ENCODE data around the gene CCDC78. TPM values are rescaled to one million over a fixed set of nuclear protein-coding genes. Genes with fewer than 3 reads are reported as not detected.

CCDC78 gene
- total RNA-seq, 1 experiment from 2014 or later = 22.9 TPM

- H3K27me3 ChIP-seq (ENCODE audit: insufficient read depth, low read length) = no peaks in the 10 kb centered on the region
- BruUV-seq (replicated peaks) = no TSS peak
- peak overlapping the region; percentile 58 for H3K9ac ChIP-seq (ENCODE audit: low read length)
- no peaks in the 10 kb centered on the region for H4K20me1 ChIP-seq (ENCODE audit: insufficient read depth)
- intact Hi-C loops (cut with micrococcal nuclease) = no loop called here
- H3K36me3 ChIP-seq (ENCODE audit: control insufficient read depth in 1 of 2, insufficient read depth in 2 of 2, low read length in 2 of 2) = no peaks in the 10 kb centered on the region
- H3K9me2 ChIP-seq (ENCODE audit: insufficient read depth) = no peaks in the 10 kb centered on the region
- RAD21 ChIA-PET (ENCODE audit: low non-redundant PET in 1 of 2, low total read pairs in 2 of 2, uncharacterized antibody in 2 of 2, unreplicated experiment in 2 of 2) = interaction anchor here in 1 of 2 experiments (0.5 kb wide), 1 partner anchor 12 kb away, joined by 4 read pairs; no protein-coding TSS in a partner anchor
- no peak overlapping the region for H2AFZ ChIP-seq (ENCODE audit: low read depth, low read length, poor library complexity, severe bottlenecking)
- H3K4me3 ChIP-seq (replicated peaks in 1 of 2; ENCODE audit: low read depth in 1 of 2, low read length in 2 of 2) = peak overlapping the region; percentile 39 to 89
- POLR2A ChIA-PET = interaction anchor here (0.6 to 3.5 kb wide), 3 partner anchors 10 to 35 kb away, joined by 3 to 20 read pairs (median 12); partner anchors contain the start of genes METRN and MSLN
- H3K27ac ChIP-seq (ENCODE audit: low read depth, low read length) = peak overlapping the region; percentile 96
- DNase-seq (ENCODE audit: low read depth, low spot score) = no peak
- H3K9me3 ChIP-seq (ENCODE audit: control insufficient read depth in 1 of 2, insufficient read depth in 1 of 2, low read depth in 1 of 2, low read length in 2 of 2) = no peaks in the 10 kb centered on the region
- no peak for ATAC-seq
- peaks cover 9 to 52% of the 10 kb centered on the region in 2 experiments for H3K4me1 ChIP-seq (ENCODE audit: control insufficient read depth in 1 of 2, insufficient read depth in 2 of 2, low read length in 2 of 2)
- H3K79me2 ChIP-seq (ENCODE audit: insufficient read depth, low read length) = peaks cover 26% of the 10 kb centered on the region; the same call in 1 of the 2 replicates
- CTCF ChIA-PET = interaction anchor here (0.7 to 2.6 kb wide), 2 partner anchors 10 to 13 kb away, joined by 3 to 11 read pairs; no protein-coding TSS in a partner anchor
- peak overlapping the region; percentile 99 for H3K4me2 ChIP-seq (ENCODE audit: low read length)
- TF ChIP-seq, protein P1, sequence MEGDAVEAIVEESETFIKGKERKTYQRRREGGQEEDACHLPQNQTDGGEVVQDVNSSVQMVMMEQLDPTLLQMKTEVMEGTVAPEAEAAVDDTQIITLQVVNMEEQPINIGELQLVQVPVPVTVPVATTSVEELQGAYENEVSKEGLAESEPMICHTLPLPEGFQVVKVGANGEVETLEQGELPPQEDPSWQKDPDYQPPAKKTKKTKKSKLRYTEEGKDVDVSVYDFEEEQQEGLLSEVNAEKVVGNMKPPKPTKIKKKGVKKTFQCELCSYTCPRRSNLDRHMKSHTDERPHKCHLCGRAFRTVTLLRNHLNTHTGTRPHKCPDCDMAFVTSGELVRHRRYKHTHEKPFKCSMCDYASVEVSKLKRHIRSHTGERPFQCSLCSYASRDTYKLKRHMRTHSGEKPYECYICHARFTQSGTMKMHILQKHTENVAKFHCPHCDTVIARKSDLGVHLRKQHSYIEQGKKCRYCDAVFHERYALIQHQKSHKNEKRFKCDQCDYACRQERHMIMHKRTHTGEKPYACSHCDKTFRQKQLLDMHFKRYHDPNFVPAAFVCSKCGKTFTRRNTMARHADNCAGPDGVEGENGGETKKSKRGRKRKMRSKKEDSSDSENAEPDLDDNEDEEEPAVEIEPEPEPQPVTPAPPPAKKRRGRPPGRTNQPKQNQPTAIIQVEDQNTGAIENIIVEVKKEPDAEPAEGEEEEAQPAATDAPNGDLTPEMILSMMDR (IDR thresholded peaks at IDR 0.05 in 2 of 3, conservative IDR thresholded peaks at IDR 0.05 in 1 of 3; ENCODE audit: borderline replicate concordance in 1 of 3, insufficient read depth in 1 of 3, low read depth in 2 of 3, low read length in 2 of 3) = no peak
- TF ChIP-seq POLR2AphosphoS5 (IDR thresholded peaks at IDR 0.05; ENCODE audit: low read depth, low read length) (no peak), ZNF274 (IDR thresholded peaks at IDR 0.05; ENCODE audit: low read depth, low read length) (no peak), EZH2 (IDR thresholded peaks at IDR 0.05) (no peak), ZFX (IDR thresholded peaks at IDR 0.05) (no peak), EZH2phosphoT487 (IDR thresholded peaks at IDR 0.05; ENCODE audit: borderline replicate concordance) (no peak), SIN3A (IDR thresholded peaks at IDR 0.05; ENCODE audit: low read depth) (no peak), CBX3 (IDR thresholded peaks at IDR 0.05; ENCODE audit: low read depth) (no peak), TCF7L2 (IDR thresholded peaks at IDR 0.05; ENCODE audit: borderline replicate concordance, extremely low read depth, insufficient read depth, insufficient read length) (no peak)
- TF ChIP-seq, protein P2, sequence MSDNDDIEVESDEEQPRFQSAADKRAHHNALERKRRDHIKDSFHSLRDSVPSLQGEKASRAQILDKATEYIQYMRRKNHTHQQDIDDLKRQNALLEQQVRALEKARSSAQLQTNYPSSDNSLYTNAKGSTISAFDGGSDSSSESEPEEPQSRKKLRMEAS (IDR thresholded peaks at IDR 0.05) = no peak
Observed at GRCh38 chr16:725463-726187, 618 bp downstream of the CCDC78 start.

Data from HCT116 (cell line).